Measurements from ENCODE around the gene STK11. TPM values are rescaled to one million over a fixed set of nuclear protein-coding genes. Genes with fewer than 3 reads are reported as not detected.

STK11 gene
- total RNA-seq (2014; rRNA removed; shearing (Covaris generic)), result 68.7 and 78.4 TPM in 2 replicates
- 76.5 and 82.2 TPM in 2 replicates for total RNA-seq (2022)
- Bru-seq, nascent RNA, result percentile 50 among the genes with signal in this experiment
- BruChase-seq, experiment 1, labeled RNA remaining after a 6-hour chase, result percentile 68 among the genes with signal in this experiment
- BruChase-seq, experiment 2, labeled RNA remaining after a 2-hour chase, result percentile 66 among the genes with signal in this experiment
- long read RNA-seq, transcript STK11-201 (10 exons, 2,611 nt), result major isoform, 112 of 223 reads
- long read RNA-seq, partial matches to known transcripts, result 23 of 223 reads
- long read RNA-seq, other reads (novel, unspliced or antisense), result 86 of 223 reads

GRCh38 chr19:1205114-1206099, at the start of gene STK11:
TSS of gene STK11 (plus strand) at chr19:1205778. CDS start at chr19:1206914, 1,136 bp downstream.
- Histone ChIP-seq H3K4me3 (ENCODE audit: low read depth, low read length, poor library complexity, severe bottlenecking) (peak within 1 kb of the TSS; percentile 88), H3K9me3 (ENCODE audit: low read length) (no peaks in the 10 kb centered on the region), H3K36me3 (ENCODE audit: insufficient read depth, low read length) (peaks cover 33% of the 10 kb centered on the region), H3K9me2 (ENCODE audit: insufficient read depth, low read length) (no peaks in the 10 kb centered on the region), H3K79me2 (ENCODE audit: insufficient read depth, low read depth, low read length) (peaks cover 43% of the 10 kb centered on the region), H3K27ac (ENCODE audit: low read depth, low read length, poor library complexity, severe bottlenecking) (peak within 1 kb of the TSS; percentile 45), H3K4me1 (ENCODE audit: insufficient read depth, low read length, poor library complexity, severe bottlenecking) (peaks cover 19% of the 10 kb centered on the region), H4K20me1 (ENCODE audit: insufficient read depth, low read length) (peaks cover 12% of the 10 kb centered on the region; the same call in 1 of the 2 replicates), H2AFZ (ENCODE audit: low read length) (peak within 1 kb of the TSS; percentile 85), H3K4me2 (ENCODE audit: low read length) (peak within 1 kb of the TSS; percentile 97)
- ChIA-PET CTCF (ENCODE audit: unreplicated experiment) (no interaction called here), POLR2A (no interaction called here)
- TF ChIP-seq EZH2phosphoT487 (IDR thresholded peaks at IDR 0.05; ENCODE audit: borderline replicate concordance, low read depth, low read length) (no peak), CTCF (conservative IDR thresholded peaks at IDR 0.05; ENCODE audit: low read length) (no peak)
- peak; percentile 98 for DNase-seq (ENCODE audit: low spot score)
- BruUV-seq (replicated peaks), result no TSS peak
- intact Hi-C loops (cut with micrococcal nuclease; ENCODE audit: unreplicated experiment), result no loop called here

GRCh38 chr19:1156305-1156801, 49.2 kb upstream of the STK11 start:
- Histone ChIP-seq H3K4me1 (ENCODE audit: insufficient read depth, low read length, poor library complexity, severe bottlenecking) (no peaks in the 10 kb centered on the region), H3K79me2 (ENCODE audit: insufficient read depth, low read depth, low read length) (no peaks in the 10 kb centered on the region)
- POLR2A ChIA-PET, result no interaction called here

More at GRCh38 chr19:1156305-1156801, 49.2 kb upstream of the STK11 start:
- peaks cover 14% of the 10 kb centered on the region for H3K36me3 ChIP-seq (ENCODE audit: insufficient read depth, low read length)
- intact Hi-C loops (cut with micrococcal nuclease; ENCODE audit: unreplicated experiment), result no loop called here
- no peak overlapping the region for H3K4me3 ChIP-seq (ENCODE audit: low read depth, low read length, poor library complexity, severe bottlenecking)
- no TSS peak for BruUV-seq (replicated peaks)
- no peak for DNase-seq (ENCODE audit: low spot score)
- no peak overlapping the region for H3K27ac ChIP-seq (ENCODE audit: low read depth, low read length, poor library complexity, severe bottlenecking)
- CTCF ChIA-PET (ENCODE audit: unreplicated experiment), result no interaction called here
- H3K4me2 ChIP-seq (ENCODE audit: low read length), result no peak overlapping the region
- no peaks in the 10 kb centered on the region for H4K20me1 ChIP-seq (ENCODE audit: insufficient read depth, low read length)
- H3K9me2 ChIP-seq (ENCODE audit: insufficient read depth, low read length), result no peaks in the 10 kb centered on the region
- no peak for TF ChIP-seq EZH2phosphoT487 (IDR thresholded peaks at IDR 0.05; ENCODE audit: borderline replicate concordance, low read depth, low read length)
- H2AFZ ChIP-seq (ENCODE audit: low read length), result no peak overlapping the region
- H3K9me3 ChIP-seq (ENCODE audit: low read length), result no peaks in the 10 kb centered on the region
